Islet precursor cell (in vitro differentiated cells): ENCODE results near the gene PGK1.
"Not testable (repeated sequence)": the region's sequence is repeated elsewhere in the genome, so short reads cannot be mapped to it uniquely, and the experiment has no call there.

Experiments
- DNase-seq: peaks from one replicate; pipeline ENCODE4 v3.0.0-alpha.2; 2018

Gene PGK1

DNA sequence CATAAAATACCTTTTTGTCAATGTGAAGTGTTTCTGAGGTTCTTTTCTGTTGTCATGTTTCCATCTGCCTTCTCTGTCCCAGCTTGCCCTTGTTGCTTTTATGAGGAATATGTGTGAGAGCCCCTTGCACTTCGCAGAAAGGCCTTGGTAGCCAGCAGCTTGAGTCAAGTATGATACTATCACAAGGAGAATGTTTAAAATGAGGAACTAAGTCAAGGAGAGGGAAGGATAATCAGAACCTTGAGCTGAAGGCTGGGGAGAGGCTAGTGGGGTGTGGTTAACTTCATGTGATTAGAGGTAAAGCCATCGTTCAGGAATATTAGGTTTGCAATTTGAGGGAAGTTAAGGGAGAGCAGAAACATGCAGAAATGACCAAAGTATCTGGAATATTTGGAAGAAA, 12.7 kb downstream of the PGK1 start:
- DNase-seq = no peak

DNA sequence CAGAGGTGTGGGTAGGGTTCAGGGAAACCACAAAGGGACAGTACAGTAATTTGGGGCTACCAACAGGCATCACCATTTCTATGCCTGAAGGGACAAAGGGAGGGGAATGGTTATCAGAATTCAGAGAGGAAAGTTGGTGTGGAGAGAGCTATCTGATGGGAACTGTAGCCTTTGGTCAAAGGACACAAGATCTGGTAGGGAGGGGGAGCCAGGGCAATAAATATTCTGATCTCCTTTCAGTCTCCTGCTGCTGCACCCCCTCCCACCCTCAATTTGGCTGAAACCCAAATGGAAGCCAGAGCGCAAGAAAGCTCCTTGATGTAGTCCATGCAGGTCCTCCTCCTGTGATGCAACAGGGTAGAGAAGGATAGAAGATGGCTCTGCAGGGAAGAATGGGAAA, 14.6 kb downstream of the PGK1 start:
- no peak for DNase-seq

DNA sequence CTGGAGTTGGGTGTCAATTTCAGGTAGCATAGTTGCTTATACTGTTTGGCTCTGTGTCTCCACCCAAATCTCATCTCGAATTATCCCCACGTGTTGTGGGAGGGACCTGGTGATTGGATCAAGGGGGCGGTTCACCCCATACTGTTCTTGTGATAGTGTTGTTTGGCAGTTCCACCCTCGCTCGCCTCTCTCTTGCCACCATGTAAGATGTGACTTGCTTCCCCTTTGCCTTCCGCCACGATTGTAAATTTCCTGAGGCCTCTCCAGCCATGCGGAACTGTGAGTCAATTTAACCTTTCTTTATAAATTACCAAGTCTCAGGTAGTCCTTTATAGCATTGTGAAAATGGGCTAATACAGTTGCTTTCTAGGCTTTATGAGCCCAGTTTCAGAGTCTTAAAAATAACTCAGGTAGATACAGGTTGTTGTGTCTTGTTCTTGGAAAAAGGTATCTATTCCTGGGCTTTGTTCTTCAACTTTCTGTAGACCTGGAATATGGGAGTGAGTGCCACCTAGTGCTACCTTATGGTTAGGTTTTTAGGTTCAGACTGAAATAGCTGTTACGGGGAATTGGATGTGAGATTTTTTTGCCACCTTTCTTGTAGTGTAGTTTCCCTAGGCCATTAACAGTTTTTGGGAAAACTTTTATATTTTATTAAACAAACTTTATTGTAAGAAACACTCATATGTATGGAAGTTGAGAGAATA, 15.6 kb downstream of the PGK1 start:
- no peak for DNase-seq

DNA sequence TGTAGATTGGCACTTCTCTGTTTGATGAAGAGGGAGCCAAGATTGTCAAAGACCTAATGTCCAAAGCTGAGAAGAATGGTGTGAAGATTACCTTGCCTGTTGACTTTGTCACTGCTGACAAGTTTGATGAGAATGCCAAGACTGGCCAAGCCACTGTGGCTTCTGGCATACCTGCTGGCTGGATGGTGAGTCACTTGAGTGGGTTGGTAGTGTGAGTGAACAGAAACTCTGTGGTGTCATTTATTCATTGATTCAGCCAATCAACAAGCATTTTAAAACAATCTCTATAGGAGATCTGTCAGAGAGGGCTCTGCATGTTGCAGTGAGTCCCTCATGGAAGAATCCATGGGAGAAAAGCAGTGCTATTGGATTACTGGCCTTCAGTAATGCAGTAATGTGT, 19.1 kb downstream of the PGK1 start:
- no peak for DNase-seq

DNA sequence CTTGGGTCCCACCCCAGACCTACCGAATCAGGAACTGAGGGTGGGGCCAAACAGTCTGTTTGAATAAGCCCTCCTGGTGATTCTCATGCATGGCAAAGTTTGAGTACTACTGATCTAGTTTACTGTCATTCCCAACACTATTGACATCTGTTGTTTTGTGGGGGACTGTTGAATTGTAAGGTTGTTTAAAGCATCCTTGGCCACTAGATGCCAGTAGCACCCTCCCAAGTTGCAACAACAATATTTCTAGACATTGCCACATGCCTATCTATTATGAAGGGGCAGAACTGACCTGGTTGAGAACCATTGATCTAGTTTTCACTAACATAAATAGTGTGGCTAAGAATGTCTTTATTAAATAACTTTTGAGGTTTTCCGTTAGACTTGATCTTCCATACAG, 20.3 kb downstream of the PGK1 start:
- DNase-seq = no peak

DNA sequence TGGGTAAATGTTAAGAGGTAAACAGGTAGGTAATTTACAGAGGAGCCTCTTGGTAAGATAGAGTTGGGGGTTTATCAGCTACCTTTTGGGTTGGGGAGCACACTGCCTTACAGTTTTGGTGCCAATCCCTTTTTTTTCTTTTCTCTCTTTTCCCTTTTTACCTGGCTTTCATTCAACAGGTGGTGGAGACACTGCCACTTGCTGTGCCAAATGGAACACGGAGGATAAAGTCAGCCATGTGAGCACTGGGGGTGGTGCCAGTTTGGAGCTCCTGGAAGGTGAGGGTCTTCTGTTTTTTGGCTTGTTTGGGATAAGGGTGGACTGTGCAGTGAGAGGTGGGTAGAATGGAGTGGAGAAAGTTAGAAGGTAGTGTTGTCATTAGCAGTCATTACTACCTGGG, 21.1 kb downstream of the PGK1 start:
- DNase-seq = no peak

DNA sequence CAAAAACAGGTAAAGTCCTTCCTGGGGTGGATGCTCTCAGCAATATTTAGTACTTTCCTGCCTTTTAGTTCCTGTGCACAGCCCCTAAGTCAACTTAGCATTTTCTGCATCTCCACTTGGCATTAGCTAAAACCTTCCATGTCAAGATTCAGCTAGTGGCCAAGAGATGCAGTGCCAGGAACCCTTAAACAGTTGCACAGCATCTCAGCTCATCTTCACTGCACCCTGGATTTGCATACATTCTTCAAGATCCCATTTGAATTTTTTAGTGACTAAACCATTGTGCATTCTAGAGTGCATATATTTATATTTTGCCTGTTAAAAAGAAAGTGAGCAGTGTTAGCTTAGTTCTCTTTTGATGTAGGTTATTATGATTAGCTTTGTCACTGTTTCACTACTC, 21.7 kb downstream of the PGK1 start:
- DNase-seq = not testable (repeated sequence)

DNA sequence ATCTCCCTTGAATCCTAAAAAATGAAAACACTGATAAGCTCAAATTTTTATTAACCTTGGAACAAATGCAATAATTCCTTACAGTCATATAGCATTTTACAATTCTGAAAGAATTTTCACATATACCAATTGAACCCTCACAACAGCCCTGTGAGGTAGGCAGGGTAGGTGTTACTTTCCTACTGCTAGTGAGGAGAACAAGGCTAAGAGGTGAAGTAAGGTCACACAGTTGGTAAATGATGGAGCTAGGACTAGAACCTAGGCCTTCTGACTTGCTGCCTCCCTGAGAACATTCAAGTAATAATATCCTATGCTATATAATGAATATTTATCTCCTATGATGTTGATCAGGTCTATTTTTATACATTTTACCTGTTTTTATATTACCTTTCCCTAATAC, 25.7 kb downstream of the PGK1 start:
- DNase-seq = no peak

DNA sequence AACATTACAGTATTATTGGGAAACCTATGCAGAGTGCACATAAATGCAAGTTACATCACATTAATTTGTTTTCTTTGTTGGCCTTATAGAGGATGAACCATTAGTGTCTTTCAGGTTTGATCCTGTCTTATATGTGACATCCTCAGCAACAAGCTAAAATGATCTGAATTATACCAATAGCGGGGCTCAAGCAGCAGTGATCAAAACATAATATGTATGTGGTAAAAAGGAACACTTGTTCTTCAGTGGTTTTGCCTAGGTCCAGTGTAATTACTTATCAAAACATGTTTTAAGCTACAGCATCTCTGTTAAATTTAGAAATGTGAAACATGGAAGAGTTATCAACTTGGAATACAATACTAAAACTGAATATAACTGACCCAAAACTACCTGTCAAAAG, 26.3 kb downstream of the PGK1 start:
- no peak for DNase-seq

DNA sequence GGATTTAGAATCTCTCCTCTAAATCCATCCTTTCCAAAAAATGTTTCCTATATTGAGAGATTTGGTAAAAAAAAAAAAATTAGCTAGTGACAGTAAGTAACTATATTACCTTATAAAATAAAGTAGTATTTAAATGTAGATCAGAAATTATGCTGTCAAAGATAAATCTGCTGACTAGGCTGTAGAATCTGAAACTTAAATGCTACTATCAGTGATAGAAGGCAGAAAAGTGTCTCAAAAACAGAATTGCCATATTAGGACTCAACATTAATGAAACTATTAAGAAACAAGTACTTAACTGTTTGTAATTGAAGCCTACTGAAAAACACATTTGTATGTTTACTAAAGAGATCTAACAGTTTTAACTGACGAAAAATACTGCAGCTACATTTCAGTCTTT, 27.1 kb downstream of the PGK1 start:
- no peak for DNase-seq

DNA sequence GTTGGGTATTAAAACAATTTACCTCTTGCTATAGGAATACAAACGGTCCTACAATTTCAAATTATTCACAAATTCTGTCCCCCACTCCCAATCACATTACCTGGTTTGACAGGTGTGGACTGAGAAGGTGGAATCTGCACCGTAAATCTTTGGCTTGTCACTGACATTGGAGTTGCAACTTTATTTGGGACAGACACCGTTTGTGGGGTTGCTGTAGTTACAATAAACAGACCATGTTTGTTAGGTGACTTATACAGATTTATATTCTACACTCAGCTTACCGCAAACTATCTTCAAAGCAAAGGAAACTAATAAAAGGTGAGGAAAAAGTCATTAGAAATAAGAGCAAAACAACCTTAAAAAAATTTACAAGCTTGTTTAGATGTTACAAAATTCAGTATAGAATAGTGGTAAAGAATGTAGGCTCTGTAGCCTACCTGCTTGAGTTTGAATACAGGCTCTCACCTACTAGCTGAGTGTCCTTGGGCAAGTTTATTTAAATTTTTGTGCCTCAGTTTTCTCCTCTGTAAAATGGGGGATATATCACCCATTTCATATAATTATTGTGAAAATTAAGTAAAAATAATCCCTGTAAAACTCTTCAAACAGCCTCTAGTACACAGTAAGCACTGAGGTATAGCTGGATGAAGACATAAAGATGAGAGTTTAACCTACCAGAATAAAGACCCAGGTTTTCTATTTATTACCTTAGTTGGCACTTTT, 29.4 kb downstream of the PGK1 start:
- DNase-seq = no peak

DNA sequence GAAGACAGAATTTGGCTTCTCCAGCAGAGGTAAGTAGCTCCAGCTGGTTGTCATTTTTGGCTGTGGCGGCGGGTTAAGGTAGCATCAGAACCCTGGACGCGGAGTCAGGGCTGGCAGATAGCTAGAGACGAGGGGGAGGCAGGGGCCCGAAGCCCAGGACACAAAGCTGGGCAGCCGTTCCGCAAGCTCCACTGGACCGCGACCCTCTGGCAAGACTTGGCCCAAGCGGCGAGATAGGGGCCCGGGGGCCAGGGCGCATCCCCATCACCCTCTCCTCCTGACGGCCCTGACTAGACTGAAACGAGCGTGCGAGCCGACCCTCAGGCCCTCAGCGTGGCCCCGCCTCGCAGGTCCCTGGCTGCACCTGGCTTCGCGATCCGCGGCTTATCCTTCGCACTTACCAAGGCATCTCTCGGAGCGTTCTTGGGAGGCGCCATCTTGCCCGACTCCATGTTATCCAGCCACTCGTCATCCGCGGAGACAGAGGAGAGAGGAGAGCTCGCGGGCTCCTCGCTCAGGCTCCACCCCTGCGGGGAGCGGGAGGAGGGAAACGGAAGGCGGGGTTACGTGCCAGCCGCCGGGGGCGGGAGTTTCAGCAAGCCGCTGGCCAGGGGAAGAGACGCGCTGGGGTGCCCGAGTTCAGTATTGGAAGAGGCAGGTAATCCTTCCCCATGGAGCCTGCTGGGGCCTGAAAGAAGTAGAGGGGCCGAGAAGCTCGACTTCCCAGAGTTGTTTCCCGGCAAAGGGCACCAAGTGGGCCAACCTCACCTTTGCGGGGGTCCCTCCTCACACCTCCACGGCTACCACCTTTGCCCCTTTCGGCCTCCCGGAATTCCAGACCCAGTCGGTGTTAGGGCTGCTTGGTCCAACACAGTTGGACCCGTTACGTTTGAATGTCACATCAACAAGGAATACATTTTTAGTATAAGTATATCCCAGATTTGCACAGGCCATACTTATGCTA, 35.4 kb downstream of the PGK1 start, which contains the start of gene TAF9B:
Gene TAF9B (minus strand): TSS at position 491 of the 964 bp plus-strand sequence. CDS start 39 bp downstream, at position 452.
- DNase-seq = peak; percentile 90

DNA sequence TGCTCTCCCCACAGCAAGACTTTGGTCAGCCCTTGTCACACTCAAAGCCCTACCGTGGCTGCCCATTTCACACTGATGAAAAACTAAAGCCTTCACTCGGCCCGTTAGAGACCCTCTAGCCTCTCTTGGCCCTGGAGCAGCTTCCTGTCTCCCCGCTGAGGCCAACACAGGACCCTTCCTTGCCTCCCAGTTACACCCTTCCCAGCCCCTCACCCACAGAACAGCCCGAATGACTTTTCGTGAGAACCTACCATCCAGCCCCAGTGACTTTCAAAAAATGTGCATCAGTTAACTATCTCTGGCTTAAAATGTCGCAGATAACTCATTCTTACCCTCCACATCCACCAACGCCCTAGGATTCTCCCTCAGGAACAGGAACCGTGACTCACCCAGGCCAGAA, 36.2 kb downstream of the PGK1 start:
- DNase-seq = no peak

DNA sequence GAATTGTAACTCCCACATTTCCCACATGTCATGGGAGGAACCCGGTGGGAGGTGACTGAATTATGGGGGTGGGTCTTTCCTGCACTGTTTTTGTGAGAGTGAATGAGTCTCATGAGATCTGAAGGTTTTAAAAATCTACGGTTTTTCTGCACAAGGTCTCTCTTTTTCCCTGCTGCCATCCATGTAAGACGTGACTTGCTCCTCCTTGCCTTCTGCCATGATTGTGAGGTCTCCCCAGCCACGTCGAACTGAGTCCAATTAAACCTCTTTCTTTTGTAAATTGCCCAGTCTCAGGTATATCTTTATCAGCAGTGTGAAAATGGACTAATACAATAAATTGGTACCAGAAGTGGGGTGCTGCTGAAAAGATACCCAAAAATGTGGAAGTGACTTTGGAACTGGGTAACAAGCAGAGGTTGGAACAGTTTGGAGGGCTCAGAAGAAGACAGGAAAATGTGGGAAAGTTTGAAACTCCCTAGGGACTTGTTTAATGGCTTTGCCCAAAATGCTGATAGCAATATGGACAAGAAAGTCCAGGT, 43.0 kb downstream of the PGK1 start:
- DNase-seq = not testable (repeated sequence)

DNA sequence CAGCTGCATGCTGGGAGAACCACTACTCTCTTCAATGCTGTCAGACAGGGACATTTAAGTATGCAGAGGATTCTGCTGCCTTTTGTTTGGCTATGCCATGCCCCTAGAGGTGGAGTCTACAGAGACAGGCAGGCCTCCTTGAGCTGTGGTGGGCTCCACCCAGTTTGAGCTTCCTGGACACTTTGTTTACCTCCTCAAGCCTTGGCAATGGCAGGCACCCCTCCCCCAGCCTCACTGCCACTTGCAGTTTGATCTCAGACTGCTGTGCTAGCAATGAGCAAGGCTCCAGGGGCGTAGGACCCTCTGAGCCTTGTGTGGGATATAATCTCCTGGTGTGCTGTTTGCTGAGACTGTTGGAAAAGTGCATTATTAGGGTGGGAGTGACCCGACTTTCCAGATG, 53.3 kb downstream of the PGK1 start:
- not testable (repeated sequence) for DNase-seq

DNA sequence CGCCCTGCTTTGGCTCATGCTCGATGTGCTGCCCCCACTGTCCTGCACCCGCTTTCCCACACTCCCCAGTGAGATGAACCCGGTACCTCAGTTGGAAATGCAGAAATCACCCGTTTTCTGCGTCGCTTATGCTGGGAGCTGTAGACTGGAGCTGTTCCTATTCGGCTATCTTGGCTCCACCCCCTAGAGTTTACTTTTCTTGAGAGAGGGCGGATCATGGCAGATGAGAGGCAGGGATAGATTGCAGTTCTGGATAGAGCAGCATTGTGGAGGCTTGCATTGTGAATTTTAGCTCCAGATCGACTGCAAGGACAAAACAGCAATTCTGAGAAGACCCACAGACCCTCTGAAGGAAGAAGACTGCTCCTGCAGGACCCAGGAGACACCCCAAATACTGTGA, 53.8 kb downstream of the PGK1 start:
- DNase-seq = not testable (repeated sequence)

DNA sequence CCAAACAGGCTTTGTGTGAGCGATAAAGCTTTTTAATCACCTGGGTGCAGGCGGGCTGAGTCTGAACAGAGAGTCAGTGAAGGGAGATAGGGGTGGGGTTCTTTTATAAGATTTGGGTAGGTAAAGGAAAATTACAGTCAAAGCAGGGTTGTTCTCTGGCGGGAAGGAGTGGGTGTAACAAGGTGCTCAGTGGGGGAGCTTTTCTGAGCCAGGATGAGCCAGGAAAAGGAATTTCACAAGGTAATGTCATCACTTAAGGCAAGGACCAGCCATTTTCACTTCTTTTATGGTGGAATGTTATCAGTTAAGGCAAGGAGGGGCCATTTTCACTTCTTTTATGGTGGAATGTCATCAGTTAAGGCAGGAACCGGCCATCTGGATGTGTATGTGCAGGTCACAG, 56.7 kb downstream of the PGK1 start:
- DNase-seq = not testable (repeated sequence)

DNA sequence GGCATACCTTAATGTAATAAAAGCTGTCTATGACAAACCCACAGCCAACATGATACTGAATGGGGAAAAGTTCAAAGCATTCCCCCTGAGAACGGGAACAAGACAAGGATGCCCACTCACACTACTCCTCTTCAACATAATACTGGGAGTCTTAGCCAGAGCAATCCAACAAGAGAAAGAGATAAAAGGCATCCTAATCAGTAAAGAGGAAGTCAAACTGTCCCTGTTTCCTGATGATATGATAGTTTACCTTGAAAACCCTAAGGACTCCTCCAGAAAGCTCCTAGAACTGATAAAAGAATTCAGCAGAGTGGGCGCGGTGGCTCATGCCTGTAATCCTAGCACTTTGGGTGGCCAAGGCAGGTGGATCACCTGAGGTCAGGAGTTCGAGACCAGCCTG, 59.1 kb downstream of the PGK1 start:
- not testable (repeated sequence) for DNase-seq

DNA sequence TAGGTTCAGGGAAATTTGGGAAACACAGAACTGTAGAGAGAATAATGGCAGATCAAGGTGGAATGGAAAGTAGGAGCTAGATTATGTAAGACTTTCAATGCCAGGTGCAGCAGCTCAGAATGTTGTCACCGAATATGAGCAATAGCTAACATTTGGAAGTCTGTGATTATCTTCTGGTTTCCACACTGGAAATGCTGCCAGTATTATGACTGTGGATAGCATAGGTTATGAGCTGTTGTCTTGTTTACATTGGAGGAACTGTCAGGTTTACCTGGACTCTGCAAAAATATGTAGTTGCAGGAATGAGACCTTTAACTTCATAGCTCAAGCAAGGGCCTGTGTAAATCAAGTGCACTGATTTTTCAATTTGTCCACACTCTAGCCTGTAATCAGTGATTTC, 61.4 kb downstream of the PGK1 start:
- DNase-seq = no peak

DNA sequence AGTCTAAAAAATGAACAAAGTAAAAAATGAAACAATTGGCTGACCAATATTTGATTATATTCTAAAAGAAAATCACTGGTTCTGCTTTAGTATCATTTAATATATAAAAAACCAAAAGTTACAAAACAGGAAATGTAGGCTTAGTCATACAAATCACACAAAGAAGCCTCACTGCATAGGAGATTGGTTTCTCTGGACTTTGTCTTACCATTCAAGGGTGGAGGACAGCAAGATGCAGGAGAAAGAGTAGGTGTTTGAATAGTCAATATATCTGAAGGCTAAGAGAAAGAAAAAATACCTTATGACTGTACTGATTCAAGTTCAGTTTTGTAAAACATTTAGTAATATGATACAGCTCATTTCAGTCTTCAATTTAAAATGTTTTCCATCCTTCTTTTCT, 64.0 kb downstream of the PGK1 start:
- DNase-seq = no peak
